ENCODE measurements around the gene MPRIP.

MPRIP gene

GRCh38 chr17:17165666-17166308, 123.5 kb downstream of the MPRIP start:
- no peak overlapping the region for H3K9ac ChIP-seq (ENCODE audit: low read length)
- peaks cover 11% of the 10 kb centered on the region for H3K36me3 ChIP-seq (ENCODE audit: control insufficient read depth, low read depth, low read length)
- no peaks in the 10 kb centered on the region for H3K27me3 ChIP-seq (ENCODE audit: control insufficient read depth, insufficient read depth, low read length)
- no peak overlapping the region for H3K4me3 ChIP-seq (ENCODE audit: low read length)
- no peaks in the 10 kb centered on the region for H3K9me3 ChIP-seq (ENCODE audit: control insufficient read depth, low read depth, low read length)
- H3K4me1 ChIP-seq (ENCODE audit: control insufficient read depth, low read depth, low read length), result no peaks in the 10 kb centered on the region
- H3K27ac ChIP-seq (ENCODE audit: low read length), result no peak overlapping the region

DNA sequence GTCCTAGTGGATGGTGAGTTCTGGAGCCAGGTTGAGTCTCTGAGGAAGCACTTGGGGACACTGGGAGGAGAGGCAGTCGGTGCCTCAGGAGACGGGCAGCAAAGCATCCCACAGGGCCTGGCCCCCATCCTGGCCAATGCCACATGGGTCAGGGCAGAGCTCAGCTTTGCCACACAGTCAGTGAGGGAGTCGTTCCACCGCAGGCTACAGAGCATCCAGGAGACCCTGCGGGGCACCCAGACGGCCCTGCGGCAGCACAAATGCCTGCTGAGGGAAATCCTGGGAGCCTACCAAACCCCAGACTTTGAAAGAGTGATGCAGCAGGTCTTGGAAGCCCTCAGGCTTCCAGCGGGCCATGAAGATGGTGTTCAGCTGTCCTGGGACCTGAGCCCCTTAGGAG, 124.2 kb downstream of the MPRIP start:
- H3K9ac ChIP-seq (ENCODE audit: low read length), result no peak overlapping the region
- H3K4me1 ChIP-seq (ENCODE audit: control insufficient read depth, low read depth, low read length), result no peaks in the 10 kb centered on the region
- no peak overlapping the region for H3K27ac ChIP-seq (ENCODE audit: low read length)
- no peaks in the 10 kb centered on the region for H3K27me3 ChIP-seq (ENCODE audit: control insufficient read depth, insufficient read depth, low read length)
- no peaks in the 10 kb centered on the region for H3K9me3 ChIP-seq (ENCODE audit: control insufficient read depth, low read depth, low read length)
- H3K4me3 ChIP-seq (ENCODE audit: low read length), result no peak overlapping the region
- H3K36me3 ChIP-seq (ENCODE audit: control insufficient read depth, low read depth, low read length), result peaks cover 11% of the 10 kb centered on the region

DNA sequence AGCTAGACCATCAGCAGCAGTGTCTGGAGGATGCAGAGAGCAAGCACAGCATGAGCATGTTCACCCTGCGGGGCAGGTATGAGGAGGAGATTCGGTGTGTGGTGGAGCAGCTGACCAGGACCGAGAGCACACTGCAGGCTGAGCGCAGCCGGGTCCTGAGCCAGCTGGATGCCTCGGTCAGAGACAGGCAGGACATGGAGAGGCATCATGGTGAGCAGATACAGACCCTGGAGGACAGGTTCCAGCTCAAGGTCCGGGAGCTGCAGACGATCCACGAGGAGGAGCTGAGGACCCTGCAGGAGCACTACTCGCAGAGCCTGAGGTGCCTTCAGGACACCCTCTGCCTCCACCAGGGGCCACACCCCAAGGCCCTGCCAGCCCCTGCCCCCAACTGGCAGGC, 125.1 kb downstream of the MPRIP start:
- H3K9me3 ChIP-seq (ENCODE audit: control insufficient read depth, low read depth, low read length), result no peaks in the 10 kb centered on the region
- H3K4me3 ChIP-seq (ENCODE audit: low read length), result no peak overlapping the region
- no peaks in the 10 kb centered on the region for H3K4me1 ChIP-seq (ENCODE audit: control insufficient read depth, low read depth, low read length)
- peaks cover 9% of the 10 kb centered on the region for H3K36me3 ChIP-seq (ENCODE audit: control insufficient read depth, low read depth, low read length)
- H3K9ac ChIP-seq (ENCODE audit: low read length), result no peak overlapping the region
- H3K27me3 ChIP-seq (ENCODE audit: control insufficient read depth, insufficient read depth, low read length), result no peaks in the 10 kb centered on the region
- no peak overlapping the region for H3K27ac ChIP-seq (ENCODE audit: low read length)

GRCh38 chr17:17167986-17168385, 125.7 kb downstream of the MPRIP start:
- Histone ChIP-seq H3K27me3 (ENCODE audit: control insufficient read depth, insufficient read depth, low read length) (no peaks in the 10 kb centered on the region), H3K36me3 (ENCODE audit: control insufficient read depth, low read depth, low read length) (peaks cover 9% of the 10 kb centered on the region), H3K9ac (ENCODE audit: low read length) (no peak overlapping the region), H3K27ac (ENCODE audit: low read length) (no peak overlapping the region), H3K9me3 (ENCODE audit: control insufficient read depth, low read depth, low read length) (no peaks in the 10 kb centered on the region), H3K4me3 (ENCODE audit: low read length) (no peak overlapping the region), H3K4me1 (ENCODE audit: control insufficient read depth, low read depth, low read length) (no peaks in the 10 kb centered on the region)

DNA sequence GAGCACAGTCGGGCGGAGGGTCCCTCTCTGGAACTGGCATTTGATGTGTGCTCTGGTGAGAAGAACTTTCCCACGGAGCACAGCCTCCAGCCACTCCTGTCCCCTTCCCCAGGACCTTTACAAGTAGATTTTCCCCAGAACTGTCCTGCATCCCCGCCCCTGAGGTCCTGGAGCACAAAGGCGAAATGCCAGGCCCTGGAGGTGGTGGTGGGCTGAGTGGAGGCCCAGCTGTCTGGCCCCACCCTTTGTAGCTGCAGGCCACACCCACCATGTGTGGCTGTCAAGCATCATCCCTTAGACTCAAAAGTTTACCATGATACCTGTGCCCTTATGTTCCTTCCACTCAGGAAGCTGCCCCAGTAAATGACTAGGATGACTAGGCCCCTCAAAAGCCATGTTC, 126.1 kb downstream of the MPRIP start:
- no peak overlapping the region for H3K9ac ChIP-seq (ENCODE audit: low read length)
- no peaks in the 10 kb centered on the region for H3K9me3 ChIP-seq (ENCODE audit: control insufficient read depth, low read depth, low read length)
- peaks cover 13% of the 10 kb centered on the region for H3K36me3 ChIP-seq (ENCODE audit: control insufficient read depth, low read depth, low read length)
- H3K27ac ChIP-seq (ENCODE audit: low read length), result no peak overlapping the region
- H3K4me1 ChIP-seq (ENCODE audit: control insufficient read depth, low read depth, low read length), result no peaks in the 10 kb centered on the region
- no peaks in the 10 kb centered on the region for H3K27me3 ChIP-seq (ENCODE audit: control insufficient read depth, insufficient read depth, low read length)
- no peak overlapping the region for H3K4me3 ChIP-seq (ENCODE audit: low read length)

GRCh38 chr17:17169396-17169795, 127.1 kb downstream of the MPRIP start:
- peaks cover 13% of the 10 kb centered on the region for H3K36me3 ChIP-seq (ENCODE audit: control insufficient read depth, low read depth, low read length)
- H3K27ac ChIP-seq (ENCODE audit: low read length), result no peak overlapping the region
- no peaks in the 10 kb centered on the region for H3K4me1 ChIP-seq (ENCODE audit: control insufficient read depth, low read depth, low read length)
- H3K4me3 ChIP-seq (ENCODE audit: low read length), result no peak overlapping the region
- no peak overlapping the region for H3K9ac ChIP-seq (ENCODE audit: low read length)
- no peaks in the 10 kb centered on the region for H3K9me3 ChIP-seq (ENCODE audit: control insufficient read depth, low read depth, low read length)
- H3K27me3 ChIP-seq (ENCODE audit: control insufficient read depth, insufficient read depth, low read length), result no peaks in the 10 kb centered on the region

- no peak overlapping the region for H3K4me3 ChIP-seq (ENCODE audit: low read length)
- no peaks in the 10 kb centered on the region for H3K4me1 ChIP-seq (ENCODE audit: control insufficient read depth, low read depth, low read length)
- H3K27ac ChIP-seq (ENCODE audit: low read length), result no peak overlapping the region
- no peaks in the 10 kb centered on the region for H3K27me3 ChIP-seq (ENCODE audit: control insufficient read depth, insufficient read depth, low read length)
- H3K9me3 ChIP-seq (ENCODE audit: control insufficient read depth, low read depth, low read length), result no peaks in the 10 kb centered on the region
- no peak overlapping the region for H3K9ac ChIP-seq (ENCODE audit: low read length)
- peaks cover 19% of the 10 kb centered on the region for H3K36me3 ChIP-seq (ENCODE audit: control insufficient read depth, low read depth, low read length)
Measured at GRCh38 chr17:17170346-17170985, 128.2 kb downstream of the MPRIP start.

- no peaks in the 10 kb centered on the region for H3K9me3 ChIP-seq (ENCODE audit: control insufficient read depth, low read depth, low read length)
- H3K36me3 ChIP-seq (ENCODE audit: control insufficient read depth, low read depth, low read length), result peaks cover 26% of the 10 kb centered on the region
- H3K27ac ChIP-seq (ENCODE audit: low read length), result no peak overlapping the region
- H3K27me3 ChIP-seq (ENCODE audit: control insufficient read depth, insufficient read depth, low read length), result no peaks in the 10 kb centered on the region
- H3K4me1 ChIP-seq (ENCODE audit: control insufficient read depth, low read depth, low read length), result no peaks in the 10 kb centered on the region
- H3K9ac ChIP-seq (ENCODE audit: low read length), result no peak overlapping the region
- no peak overlapping the region for H3K4me3 ChIP-seq (ENCODE audit: low read length)
Measured at GRCh38 chr17:17171186-17171585, 128.9 kb downstream of the MPRIP start.

DNA sequence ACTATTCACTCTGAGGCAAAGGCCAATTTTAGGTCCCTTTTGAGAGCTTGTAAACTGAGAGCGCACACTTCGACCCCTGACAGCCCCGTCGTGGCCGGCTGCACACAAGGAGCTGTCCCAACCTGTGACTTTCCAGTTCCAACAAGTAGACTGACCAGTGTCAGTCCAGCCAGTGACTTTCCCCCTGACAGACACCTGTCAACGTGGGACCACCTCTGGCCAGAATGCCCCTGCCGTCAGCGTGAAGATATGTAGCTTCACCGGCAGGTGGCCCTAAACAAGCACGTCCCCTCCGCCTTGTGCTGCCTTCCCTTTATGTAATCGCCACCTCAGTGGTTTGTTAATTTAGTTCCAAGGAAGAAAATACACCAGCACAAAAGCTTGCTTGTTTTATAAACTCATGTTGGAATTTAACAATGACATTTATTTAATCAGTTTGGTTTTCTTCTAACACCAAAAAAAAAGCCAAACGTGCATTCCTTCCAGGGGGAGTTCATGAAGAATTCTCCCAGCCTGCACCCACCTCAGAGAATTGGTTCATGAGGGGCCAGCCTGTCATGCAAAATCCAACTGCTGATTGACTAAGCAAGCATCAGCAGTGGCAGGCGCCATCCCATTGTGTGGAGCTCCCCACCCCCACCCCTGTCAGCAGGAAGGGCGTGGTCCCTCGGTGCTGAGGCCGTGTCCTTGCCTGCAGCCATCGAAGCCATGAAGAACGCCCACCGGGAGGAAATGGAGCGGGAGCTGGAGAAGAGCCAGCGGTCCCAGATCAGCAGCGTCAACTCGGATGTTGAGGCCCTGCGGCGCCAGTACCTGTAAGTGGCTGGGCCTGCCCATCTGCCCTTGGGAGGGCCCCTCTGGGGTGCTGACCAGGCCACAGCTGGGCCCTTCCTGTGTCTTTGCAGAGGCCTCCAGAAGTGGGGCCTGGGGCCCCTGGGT, 130.0 kb downstream of the MPRIP start:
- Histone ChIP-seq H3K27me3 (ENCODE audit: control insufficient read depth, insufficient read depth, low read length) (no peaks in the 10 kb centered on the region), H3K27ac (ENCODE audit: low read length) (no peak overlapping the region), H3K9me3 (ENCODE audit: control insufficient read depth, low read depth, low read length) (no peaks in the 10 kb centered on the region), H3K36me3 (ENCODE audit: control insufficient read depth, low read depth, low read length) (peaks cover 34% of the 10 kb centered on the region), H3K4me1 (ENCODE audit: control insufficient read depth, low read depth, low read length) (no peaks in the 10 kb centered on the region), H3K4me3 (ENCODE audit: low read length) (no peak overlapping the region), H3K9ac (ENCODE audit: low read length) (no peak overlapping the region)

GRCh38 chr17:17172990-17173389, 130.7 kb downstream of the MPRIP start:
- Histone ChIP-seq H3K4me3 (ENCODE audit: low read length) (no peak overlapping the region), H3K27ac (ENCODE audit: low read length) (no peak overlapping the region), H3K9me3 (ENCODE audit: control insufficient read depth, low read depth, low read length) (no peaks in the 10 kb centered on the region), H3K4me1 (ENCODE audit: control insufficient read depth, low read depth, low read length) (no peaks in the 10 kb centered on the region), H3K27me3 (ENCODE audit: control insufficient read depth, insufficient read depth, low read length) (no peaks in the 10 kb centered on the region), H3K36me3 (ENCODE audit: control insufficient read depth, low read depth, low read length) (peaks cover 39% of the 10 kb centered on the region), H3K9ac (ENCODE audit: low read length) (no peak overlapping the region)

- Histone ChIP-seq H3K36me3 (ENCODE audit: control insufficient read depth, low read depth, low read length) (peaks cover 43% of the 10 kb centered on the region), H3K9me3 (ENCODE audit: control insufficient read depth, low read depth, low read length) (no peaks in the 10 kb centered on the region), H3K4me1 (ENCODE audit: control insufficient read depth, low read depth, low read length) (no peaks in the 10 kb centered on the region), H3K9ac (ENCODE audit: low read length) (no peak overlapping the region), H3K27me3 (ENCODE audit: control insufficient read depth, insufficient read depth, low read length) (no peaks in the 10 kb centered on the region), H3K4me3 (ENCODE audit: low read length) (no peak overlapping the region), H3K27ac (ENCODE audit: low read length) (no peak overlapping the region)
Measured at GRCh38 chr17:17173921-17174320, 131.7 kb downstream of the MPRIP start.
